Amniotic epithelial cell (primary cell): ENCODE data around the gene ASAP2.

Source experiments
- DNase-seq: peaks from one replicate; pipeline ENCODE4 v3.0.0-alpha.2; 2010; ENCODE audit warnings: low read depth

Gene ASAP2

GRCh38 chr2:9275399-9275798 lies 68.8 kb downstream of the ASAP2 start:
- DNase-seq = no peak

GRCh38 chr2:9276074-9276473 lies 69.5 kb downstream of the ASAP2 start:
- no peak for DNase-seq

GRCh38 chr2:9276901-9277451 lies 70.4 kb downstream of the ASAP2 start:
- DNase-seq = no peak

GRCh38 chr2:9278439-9278838 lies 71.8 kb downstream of the ASAP2 start:
- no peak for DNase-seq

- DNase-seq = no peak
Measured at GRCh38 chr2:9279426-9279825, 72.8 kb downstream of the ASAP2 start.

- DNase-seq = no peak
Measured at GRCh38 chr2:9280224-9280623, 73.6 kb downstream of the ASAP2 start.

GRCh38 chr2:9281145-9281544 lies 74.5 kb downstream of the ASAP2 start:
- DNase-seq = no peak

GRCh38 chr2:9282128-9283112 lies 75.8 kb downstream of the ASAP2 start:
- DNase-seq = no peak

- no peak for DNase-seq
Measured at GRCh38 chr2:9284521-9285297, 78.1 kb downstream of the ASAP2 start.

GRCh38 chr2:9285385-9285920 lies 78.8 kb downstream of the ASAP2 start:
- DNase-seq = peak; percentile 45

- no peak for DNase-seq
Measured at GRCh38 chr2:9285921-9286320, 79.3 kb downstream of the ASAP2 start.

- DNase-seq = no peak
Measured at GRCh38 chr2:9286554-9287399, 80.2 kb downstream of the ASAP2 start.

GRCh38 chr2:9287400-9288045 lies 80.9 kb downstream of the ASAP2 start:
- peak; percentile 98 for DNase-seq

- peak; percentile 94 for DNase-seq
Measured at GRCh38 chr2:9288233-9288632, 81.6 kb downstream of the ASAP2 start.

GRCh38 chr2:9288681-9289338 lies 82.2 kb downstream of the ASAP2 start:
- peak; percentile 71 for DNase-seq

GRCh38 chr2:9291331-9291730 lies 84.7 kb downstream of the ASAP2 start:
- peak; percentile 38 for DNase-seq

- DNase-seq = no peak
Measured at GRCh38 chr2:9291866-9292265, 85.3 kb downstream of the ASAP2 start.

GRCh38 chr2:9292426-9292825 lies 85.8 kb downstream of the ASAP2 start:
- no peak for DNase-seq

- DNase-seq = no peak
Measured at GRCh38 chr2:9294764-9295163, 88.2 kb downstream of the ASAP2 start.

GRCh38 chr2:9296559-9296958 lies 89.9 kb downstream of the ASAP2 start:
- no peak for DNase-seq
